GM19463 (cell line): ENCODE measurements around the gene DIS3L2.
A peak's percentile ranks its signal among the peaks of the same experiment; 100 is the strongest.
"Not testable (repeated sequence)": the region's sequence is repeated elsewhere in the genome, so short reads cannot be mapped to it uniquely, and the experiment has no call there.

Experiments used
- ATAC-seq: cut with Tn5 transposase; IDR thresholded peaks from one replicate; pipeline ENCODE4 v1.9.1; 2021; ENCODE audit warnings: mild to moderate bottlenecking, moderate library complexity; ENCODE audit not compliant: unreplicated experiment

DIS3L2 gene

GRCh38 chr2:232288489-232289030 lies 327.0 kb downstream of the DIS3L2 start:
- ATAC-seq = no peak

DNA sequence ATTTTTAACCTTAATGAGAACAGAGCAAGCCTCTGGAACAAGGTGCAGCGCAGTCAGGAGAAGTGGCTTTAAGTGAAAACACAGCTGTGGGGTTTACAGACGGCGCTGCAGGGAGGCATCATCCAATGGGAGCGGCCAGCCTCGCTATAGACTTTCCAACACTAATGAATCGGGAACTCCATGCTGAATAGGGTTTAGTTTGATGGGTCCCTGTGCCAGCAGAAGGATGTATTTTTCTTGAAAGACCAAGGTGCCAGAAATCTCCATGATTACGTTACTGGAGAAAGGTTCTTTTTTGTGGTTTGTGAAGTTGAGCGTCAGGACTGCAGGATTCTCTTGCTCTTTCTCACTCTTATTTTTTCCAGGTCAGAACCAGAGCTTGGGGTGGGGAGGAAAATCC lies 329.2 kb downstream of the DIS3L2 start:
- ATAC-seq = no peak

- no peak for ATAC-seq
Measured at GRCh38 chr2:232291343-232291742, 329.8 kb downstream of the DIS3L2 start.

DNA sequence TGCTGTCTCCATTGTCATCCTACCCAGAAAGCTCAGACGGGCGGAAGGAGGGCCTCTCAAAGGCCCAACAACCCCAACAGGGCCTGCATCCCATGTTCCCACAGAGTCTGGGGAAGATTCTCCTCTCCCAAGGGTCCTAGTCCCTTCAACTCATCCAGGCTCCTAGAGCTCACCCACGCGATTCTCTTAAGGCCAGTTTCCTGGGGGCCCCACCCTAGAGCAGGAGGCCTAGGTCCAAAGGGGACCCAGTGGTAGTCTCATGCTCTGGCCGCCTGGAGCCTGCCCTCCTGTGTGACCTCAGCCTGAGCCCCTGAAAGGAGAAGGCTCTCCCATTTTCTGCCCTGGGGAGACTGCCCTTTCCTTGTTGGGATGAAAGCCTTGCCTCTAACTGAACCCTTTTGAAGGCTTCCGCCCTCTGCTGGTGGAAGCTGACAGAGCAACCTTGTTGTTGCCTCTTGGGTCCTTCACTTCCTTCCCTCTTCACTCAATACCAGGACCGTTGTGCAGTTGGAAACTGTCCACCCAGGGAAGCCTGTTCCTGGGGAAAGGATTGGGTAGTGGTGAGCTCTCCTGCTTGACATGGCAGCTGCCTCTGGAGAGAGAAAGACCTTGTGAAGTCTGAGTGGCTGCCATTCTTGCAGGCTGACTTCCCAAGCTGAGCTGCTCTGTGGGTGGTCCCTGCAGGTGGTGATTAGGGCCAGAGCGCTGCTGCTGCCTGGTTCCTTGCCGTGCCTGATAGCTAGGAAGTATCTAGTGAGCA lies 331.1 kb downstream of the DIS3L2 start:
- ATAC-seq = peak; percentile 57

DNA sequence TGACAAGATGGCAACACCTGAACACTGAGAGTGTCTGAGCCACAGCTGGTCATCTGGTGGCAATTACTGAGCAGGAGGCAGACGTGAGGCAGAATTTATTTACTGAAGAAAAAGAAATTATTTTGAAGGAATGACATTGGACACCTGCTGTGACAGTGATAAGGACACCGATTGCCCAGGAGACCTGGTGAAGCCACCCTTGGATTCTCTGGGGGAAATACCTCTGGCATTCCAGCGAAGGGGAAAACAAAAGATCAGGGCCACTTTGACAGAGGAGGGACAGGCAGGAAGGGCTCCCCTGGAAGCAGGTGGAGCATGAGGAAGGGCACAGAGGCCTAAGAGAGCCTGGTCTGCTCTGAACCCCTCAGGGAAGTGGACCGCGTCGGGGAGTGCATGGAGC lies 331.7 kb downstream of the DIS3L2 start:
- ATAC-seq = no peak

- ATAC-seq = no peak
Measured at GRCh38 chr2:232295971-232296370, 334.5 kb downstream of the DIS3L2 start.

- ATAC-seq = no peak
Measured at GRCh38 chr2:232296776-232297525, 335.4 kb downstream of the DIS3L2 start.

DNA sequence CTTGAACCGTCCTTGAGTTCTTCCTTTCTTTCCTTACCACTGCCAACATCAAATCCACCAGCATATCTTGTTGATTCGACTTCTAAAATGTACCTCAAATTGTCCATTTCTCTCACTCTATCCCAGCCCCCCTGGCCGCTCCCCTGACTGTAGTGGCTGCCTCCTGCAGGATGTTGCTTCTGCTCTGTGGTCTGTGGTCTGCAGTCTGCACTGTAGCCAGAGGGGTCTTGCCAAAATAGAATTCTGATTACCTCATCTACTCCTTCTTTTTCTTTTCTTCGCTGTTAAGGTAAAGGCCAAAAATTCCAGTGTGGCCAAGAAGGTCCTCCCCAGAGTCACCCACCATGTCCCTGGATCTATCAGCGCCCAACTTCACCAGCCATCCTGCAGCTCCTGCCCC lies 337.6 kb downstream of the DIS3L2 start:
- no peak for ATAC-seq

GRCh38 chr2:232299927-232300674 lies 338.6 kb downstream of the DIS3L2 start:
- ATAC-seq = no peak

DNA sequence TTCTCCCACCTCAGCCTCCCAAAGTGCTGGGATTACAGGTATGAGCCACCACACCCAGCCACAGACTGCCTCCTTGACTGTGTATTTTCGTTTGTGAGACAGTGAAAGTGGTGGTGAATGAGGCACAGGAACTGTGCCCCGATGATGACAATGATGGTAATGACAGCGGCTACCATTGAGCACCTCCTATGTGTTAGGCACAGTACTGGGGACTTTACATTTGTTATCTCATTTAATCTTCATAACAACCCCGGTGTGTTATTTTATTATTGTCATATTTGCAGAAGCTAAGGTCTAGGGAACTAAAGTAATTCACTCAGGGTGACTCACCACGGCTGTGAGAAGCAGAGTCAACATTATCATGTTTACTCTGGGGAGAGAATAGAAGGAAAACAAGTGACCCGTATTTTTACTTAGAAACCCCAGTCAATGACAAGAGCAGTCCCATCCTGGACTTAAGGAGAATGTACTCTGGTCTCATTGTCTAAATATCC lies 339.4 kb downstream of the DIS3L2 start:
- no peak for ATAC-seq

GRCh38 chr2:232304236-232304635 lies 342.7 kb downstream of the DIS3L2 start:
- no peak for ATAC-seq

DNA sequence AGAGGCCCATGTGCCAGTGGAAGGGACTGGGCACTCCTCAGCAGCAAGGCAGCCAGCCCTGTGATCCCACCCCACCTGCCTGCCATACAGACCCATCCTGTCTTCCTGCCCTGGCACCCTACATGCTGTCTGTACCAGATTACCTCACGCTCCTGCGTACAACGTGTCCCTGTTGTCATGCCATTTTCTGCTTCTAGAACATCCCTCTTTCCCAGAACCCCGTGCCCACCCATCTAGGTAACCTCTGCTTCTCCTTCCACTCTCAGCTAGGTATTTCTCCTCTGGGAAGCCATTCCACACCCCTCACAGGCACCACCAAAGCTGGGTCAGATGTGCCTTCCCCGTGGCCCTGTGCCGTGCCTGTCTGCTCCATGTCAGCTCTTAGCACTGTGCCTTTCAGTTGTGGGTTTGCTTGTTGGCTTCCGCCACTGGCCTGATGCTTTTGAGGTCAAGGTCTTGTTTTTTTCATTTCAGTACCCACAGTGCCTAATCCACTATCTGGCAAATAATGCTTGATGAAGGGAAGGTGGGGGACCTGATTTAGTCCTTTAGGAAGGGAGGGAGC lies 345.3 kb downstream of the DIS3L2 start:
- no peak for ATAC-seq

DNA sequence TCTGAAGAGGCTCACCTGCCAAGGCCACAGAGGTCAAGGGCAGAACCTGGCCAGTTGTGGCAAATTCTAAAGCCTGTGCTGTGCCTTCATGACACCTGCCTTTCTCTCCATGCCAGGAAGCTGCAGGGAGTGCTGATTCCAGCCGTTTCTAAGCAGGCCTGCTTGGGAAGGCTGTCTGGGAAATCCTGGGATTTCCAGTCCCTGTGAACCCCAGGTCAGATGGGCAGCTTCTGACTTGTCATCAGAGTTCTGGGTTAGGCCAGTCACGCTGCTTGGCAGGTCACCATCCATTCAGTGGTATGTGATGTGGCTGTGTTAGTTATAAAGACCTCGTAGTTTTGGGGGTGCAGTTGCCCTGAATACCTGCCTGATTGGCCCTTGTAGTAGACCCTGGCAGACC lies 346.3 kb downstream of the DIS3L2 start:
- no peak for ATAC-seq

DNA sequence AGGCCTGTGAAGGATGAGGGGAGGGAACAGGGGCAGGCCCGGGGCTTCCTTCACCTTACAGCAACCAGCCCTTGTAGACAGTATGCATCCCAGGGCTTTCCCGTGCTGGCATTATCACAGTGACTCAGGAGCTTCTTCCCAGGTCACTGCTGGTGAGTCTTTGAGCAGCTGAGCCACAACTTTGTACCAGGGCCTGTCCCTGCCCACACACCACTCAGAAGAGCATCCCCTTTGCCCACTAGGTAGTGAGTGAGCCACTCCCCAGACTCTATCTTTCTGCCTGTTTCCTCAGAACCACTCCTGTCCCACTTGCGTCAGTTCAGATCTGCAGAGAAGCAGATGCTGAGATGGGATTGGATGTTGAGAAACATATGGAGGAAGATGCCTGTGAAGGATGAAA lies 347.5 kb downstream of the DIS3L2 start:
- ATAC-seq = no peak

- ATAC-seq = no peak
Measured at GRCh38 chr2:232309592-232309991, 348.1 kb downstream of the DIS3L2 start.

DNA sequence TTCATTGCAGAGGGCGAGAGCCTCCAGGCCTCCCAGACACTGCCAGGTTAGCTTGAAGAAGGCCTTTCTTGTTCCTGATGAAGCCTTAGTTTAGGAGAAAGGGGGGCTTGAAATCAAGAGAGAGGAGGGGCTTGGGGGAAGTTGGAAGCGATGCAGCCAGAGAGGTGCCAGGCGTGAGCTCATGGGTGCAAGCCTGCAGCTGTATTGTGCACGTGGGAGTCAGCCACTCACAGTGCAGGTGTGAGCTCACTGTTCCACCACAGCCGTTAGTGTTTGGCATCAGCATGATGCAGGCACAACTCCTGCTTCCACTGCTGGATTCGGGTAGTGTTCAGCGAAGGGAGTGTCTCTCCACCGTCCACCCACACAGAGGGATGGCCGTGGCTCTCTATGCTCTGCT lies 348.6 kb downstream of the DIS3L2 start:
- no peak for ATAC-seq

DNA sequence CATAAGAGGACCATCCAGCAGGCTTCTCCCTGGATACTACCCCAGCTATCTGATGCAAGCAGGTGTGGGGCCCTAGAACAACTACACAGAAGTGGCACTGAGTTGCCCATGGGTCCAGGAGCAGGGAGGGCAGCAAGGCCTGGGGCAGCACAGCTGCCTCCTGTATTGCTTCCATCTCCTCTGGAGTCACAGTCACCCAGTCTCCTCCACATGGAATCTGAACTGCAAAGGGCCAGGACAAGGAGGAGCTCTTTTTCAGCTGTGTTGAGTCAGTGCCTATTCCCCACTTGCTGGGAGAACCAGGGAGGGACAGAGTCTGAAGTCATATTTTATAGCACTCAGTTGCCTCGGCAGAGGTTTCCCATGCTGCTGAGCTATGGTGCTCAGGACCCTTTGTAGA lies 349.2 kb downstream of the DIS3L2 start:
- ATAC-seq = no peak

DNA sequence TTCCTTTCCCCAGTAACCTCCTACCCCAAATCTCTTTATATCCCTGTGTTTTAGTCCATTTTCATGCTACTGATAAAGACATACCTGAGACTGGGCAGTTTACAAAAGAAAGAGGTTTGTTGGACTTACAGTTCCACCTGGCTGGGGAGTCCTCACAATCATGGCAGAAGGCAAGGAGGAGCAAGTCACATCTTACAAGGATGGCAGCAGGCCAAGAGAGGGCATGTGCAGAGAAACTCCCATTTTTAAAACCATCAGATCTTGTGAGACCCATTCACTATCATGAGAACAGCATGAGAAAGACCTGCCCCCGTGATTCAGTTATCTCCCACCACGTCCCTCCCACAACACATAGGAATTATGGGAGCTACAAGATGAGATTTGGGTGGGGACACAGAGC lies 352.1 kb downstream of the DIS3L2 start:
- not testable (repeated sequence) for ATAC-seq

DNA sequence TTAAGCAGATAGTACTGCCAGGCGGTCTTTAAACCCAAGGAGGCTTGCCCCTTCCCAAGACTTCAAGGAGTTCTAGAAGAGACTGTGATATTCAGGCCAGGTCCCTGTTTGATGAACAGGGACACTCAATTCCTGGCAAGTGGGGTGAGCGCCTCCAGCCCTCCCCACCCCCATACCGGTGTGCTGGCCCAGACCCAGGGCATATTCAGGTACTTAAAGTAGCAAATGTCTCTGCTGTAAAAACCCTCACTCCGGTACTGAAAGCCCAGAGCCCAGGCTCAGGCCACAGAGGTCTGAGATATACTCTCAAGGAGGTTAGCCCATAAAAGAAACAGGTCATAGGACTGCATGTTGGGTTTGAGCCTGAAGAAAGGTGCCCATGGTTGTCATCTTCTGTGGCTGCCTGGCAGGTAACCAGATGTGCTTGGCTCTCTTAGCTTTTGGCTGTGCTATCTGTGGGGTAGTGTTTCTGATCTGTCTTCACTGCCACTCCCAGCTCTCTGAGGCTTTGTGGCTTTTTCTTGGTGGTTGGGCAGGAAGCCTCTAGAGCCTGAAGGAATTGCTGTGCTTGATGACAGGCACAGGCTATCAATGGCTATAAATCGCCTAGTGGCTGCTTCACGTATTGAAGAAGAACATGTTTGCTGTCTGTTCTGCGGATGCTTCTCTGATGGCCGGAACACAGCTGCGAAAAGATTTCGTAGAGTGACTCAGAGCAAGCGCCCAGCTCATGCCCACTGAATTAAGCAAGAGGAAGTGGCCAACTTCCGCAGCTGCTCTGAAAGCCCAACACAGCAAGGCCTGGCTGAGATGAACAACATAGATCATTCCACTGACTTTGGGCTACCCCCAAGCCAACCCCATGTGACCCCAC lies 353.8 kb downstream of the DIS3L2 start:
- ATAC-seq = peak; percentile 87

- no peak for ATAC-seq
Measured at GRCh38 chr2:232315923-232316299, 354.4 kb downstream of the DIS3L2 start.
